K562 (cell line): ENCODE measurements around the gene SLC25A36. TPM values are rescaled to one million over a fixed set of nuclear protein-coding genes. Genes with fewer than 3 reads are reported as not detected.

Experiments
- CHD1 ChIP-seq: fragments of 200-600 bp; sonication (generic); IDR thresholded peaks from one replicate; pipeline ENCODE4 v1.6.1; 2012; ENCODE audit warnings: mild to moderate bottlenecking, moderate library complexity, low read length, inconsistent platforms
- HDAC2 ChIP-seq: fragments of 450-650 bp; IDR thresholded peaks from 2 replicates; pipeline ENCODE4 v1.6.1; 2016; ENCODE audit warnings: mild to moderate bottlenecking
- HMBOX1 ChIP-seq: sonication (generic); IDR thresholded peaks from 2 replicates; pipeline ENCODE4 v1.6.1; 2016
- KLF10 ChIP-seq: fragments of 250-450 bp; sonication (Bioruptor Pico); IDR thresholded peaks from 2 replicates; pipeline ENCODE4 v1.6.1; 2021; ENCODE audit warnings: matching md5 sums
- PREB ChIP-seq: sonication (generic); formaldehyde crosslinking; IDR thresholded peaks from 2 replicates; pipeline ENCODE4 v1.8.1; 2023; ENCODE audit warnings: mild to moderate bottlenecking, missing genetic modification reagents
- RERE ChIP-seq: sonication (generic); formaldehyde crosslinking; IDR thresholded peaks from 2 replicates; pipeline ENCODE4 v1.8.0; 2023; ENCODE audit warnings: missing genetic modification reagents, mild to moderate bottlenecking, borderline replicate concordance
- ZBTB11 ChIP-seq, 3 experiments: fragments of 200-800 bp in 1 of 3; fragments of 250-450 bp in 1 of 3; fragments of 450-650 bp in 1 of 3; sonication (Bioruptor Pico) in 1 of 3; sonication (Bioruptor generic) in 1 of 3; formaldehyde crosslinking in 1 of 3; IDR thresholded peaks; 2 replicates each; pipeline versions ENCODE4 v1.6.1 to v1.8.0; 2016 to 2022; ENCODE audit warnings: mild to moderate bottlenecking in 2 of 3, missing genetic modification characterization in 2 of 3, missing compliant biosample characterization in 1 of 3, moderate library complexity in 1 of 3
- ZBTB5 ChIP-seq: fragments of 450-650 bp; IDR thresholded peaks from 2 replicates; pipeline ENCODE4 v1.6.1; 2017; ENCODE audit warnings: antibody characterized with exemption
- ZNF224 ChIP-seq: sonication (generic); formaldehyde crosslinking; IDR thresholded peaks from 2 replicates; pipeline ENCODE4 v1.8.0; 2022; ENCODE audit warnings: mild to moderate bottlenecking, missing genetic modification reagents
- ZNF511 ChIP-seq: sonication (generic); formaldehyde crosslinking; IDR thresholded peaks from 2 replicates; pipeline ENCODE4 v1.8.0; 2022; ENCODE audit warnings: mild to moderate bottlenecking, missing genetic modification reagents
- ZNF589 ChIP-seq: fragments of 200-800 bp; sonication (Bioruptor generic); IDR thresholded peaks from 2 replicates; pipeline ENCODE4 v1.6.1; 2016; ENCODE audit warnings: low read depth, missing genetic modification characterization, missing compliant biosample characterization
- polyA plus RNA-seq, 8 experiments: library from polyadenylated mRNA; depleted of rRNA in 4 of 8; stranded (reverse) in 5 of 8; unstranded in 3 of 8; fragments of >200 nt; fragmentation: Nextera tagmentation in 2 of 8; fragmentation: Illumina TruSeq in 1 of 8; extraction: Ambion mirVana in 2 of 8; extraction: Trizol in 1 of 8; gene quantifications; 2 replicates each; pipeline versions ENCODE4 v1.2.1 to v1.2.3, GENCODE V29; 2011 to 2014; ENCODE audit warnings: inconsistent platforms in 1 of 8, missing spikeins in 1 of 8
- total RNA-seq, 7 experiments: library from RNA; depleted of rRNA in 6 of 7; stranded (reverse); fragments of >200 nt in 6 of 7; fragmentation: Illumina TruSeq in 2 of 7; extraction: Trizol in 2 of 7; gene quantifications; 2 replicates each; pipeline versions ENCODE4 v1.2.1 to v1.2.3, GENCODE V29; 2011 to 2021; ENCODE audit warnings: low replicate concordance in 1 of 7

SLC25A36 gene
- total and polyA plus RNA-seq, 9 of the 15 experiments (the other 6 are each of a cell fraction or from before 2014, with no cell fraction given), result 12.0 to 95.3 (median 43.3) TPM

- TF ChIP-seq ZBTB5 (no peak), HMBOX1 (0 out of 2 replicates have a peak, but pooled peaks have one; percentile 28), HDAC2 (no peak), ZBTB11 (CRISPR knock-in tag; IDR thresholded peaks at IDR 0.05) (peak in 1 of 3 experiments; percentile 34; a peak in 1 of 6 replicates), ZNF224 (no peak), ZNF589 (CRISPR knock-in tag) (no peak), PREB (no peak), ZNF511 (CRISPR knock-in tag) (peak; percentile 50; the same call in 1 of the 2 replicates), KLF10 (CRISPR knock-in tag) (no peak), CHD1 (peak; percentile 96), RERE (CRISPR knock-in tag) (no peak)
Observed at GRCh38 chr3:140942221-140943104, 827 bp downstream of the SLC25A36 start (continued).
